HFFc6 (cell line): Measurements from ENCODE around the gene UVRAG. TPM values are rescaled to one million over a fixed set of nuclear protein-coding genes. Genes with fewer than 3 reads are reported as not detected.
"Not testable (repeated sequence)": the region's sequence is repeated elsewhere in the genome, so short reads cannot be mapped to it uniquely, and the experiment has no call there.

ENCODE experiments used
- DNase-seq: peaks from one replicate; pipeline ENCODE4 v3.0.0-alpha.2; 2018
- H3K27ac Mint-ChIP-seq: 2 replicates; pipeline ENCODE4 v1.8.0; 2020; ENCODE audit warnings: mild to moderate bottlenecking, mixed read lengths
- H3K27me3 Mint-ChIP-seq: 2 replicates; pipeline ENCODE4 v1.8.0; 2021; ENCODE audit warnings: mild to moderate bottlenecking, moderate library complexity, mixed read lengths; ENCODE audit not compliant: insufficient read depth
- H3K36me3 Mint-ChIP-seq: 2 replicates; pipeline ENCODE4 v1.8.0; 2021; ENCODE audit warnings: low read depth, mixed read lengths
- H3K4me1 Mint-ChIP-seq: 2 replicates; pipeline ENCODE4 v1.8.0; 2020; ENCODE audit warnings: low read depth, mixed read lengths
- H3K4me3 Mint-ChIP-seq: 2 replicates; pipeline ENCODE4 v1.8.0; 2020; ENCODE audit warnings: mild to moderate bottlenecking, moderate library complexity, mixed read lengths
- H3K9me3 Mint-ChIP-seq: 2 replicates; pipeline ENCODE4 v1.8.0; 2020; ENCODE audit warnings: mild to moderate bottlenecking, mixed read lengths
- total RNA-seq, 6 experiments: library from RNA; stranded (reverse); fragmentation: NEBNext Ultra II Directional; extraction: Animal tissue kit (Norgen Biotek cat#: 25700); gene quantifications; 2 replicates in 1 of 6; 3 replicates in 5 of 6; pipeline ENCODE4 v1.2.3, GENCODE V29; 2021
- TF ChIP-seq, protein P1 (sequence below): fragments of 200-600 bp; sonication (generic); IDR thresholded peaks from 2 replicates; pipeline ENCODE4 v1.5.0; 2021; ENCODE audit warnings: antibody characterized with exemption, mild to moderate bottlenecking

UVRAG gene
- total RNA-seq, 6 experiments from 2014 or later = 9.4 to 12.9 (median 10.7) TPM

DNA sequence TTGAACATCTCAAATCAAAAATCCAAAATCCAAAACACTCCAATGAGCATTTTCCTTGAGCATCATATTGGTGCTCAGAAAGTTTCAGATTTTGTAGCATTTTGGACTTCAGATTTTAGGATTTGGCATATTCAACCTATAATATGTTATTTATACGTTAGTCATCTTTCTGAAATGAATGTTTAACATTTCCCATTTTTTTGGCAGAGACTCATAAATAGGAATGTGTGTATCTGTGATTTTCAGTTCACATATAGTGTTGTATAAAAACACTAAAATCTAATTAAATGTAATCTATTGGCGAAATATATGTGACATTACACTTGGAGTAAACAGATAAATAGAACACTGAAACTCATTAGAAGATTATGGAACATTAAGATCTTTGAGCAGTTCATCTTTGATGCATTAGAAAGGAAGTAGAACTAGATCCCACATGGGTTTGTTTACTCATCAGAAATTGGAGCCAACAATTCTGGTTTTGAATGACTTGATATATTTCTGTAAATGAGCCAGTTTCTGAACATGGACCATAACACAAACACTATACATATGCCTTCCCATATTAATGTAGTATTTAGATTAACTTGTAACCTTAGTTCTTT lies 153.1 kb downstream of the UVRAG start:
- H3K27ac Mint-ChIP-seq = peak overlapping the region; percentile 10; the same call in 1 of the 2 replicates

DNA sequence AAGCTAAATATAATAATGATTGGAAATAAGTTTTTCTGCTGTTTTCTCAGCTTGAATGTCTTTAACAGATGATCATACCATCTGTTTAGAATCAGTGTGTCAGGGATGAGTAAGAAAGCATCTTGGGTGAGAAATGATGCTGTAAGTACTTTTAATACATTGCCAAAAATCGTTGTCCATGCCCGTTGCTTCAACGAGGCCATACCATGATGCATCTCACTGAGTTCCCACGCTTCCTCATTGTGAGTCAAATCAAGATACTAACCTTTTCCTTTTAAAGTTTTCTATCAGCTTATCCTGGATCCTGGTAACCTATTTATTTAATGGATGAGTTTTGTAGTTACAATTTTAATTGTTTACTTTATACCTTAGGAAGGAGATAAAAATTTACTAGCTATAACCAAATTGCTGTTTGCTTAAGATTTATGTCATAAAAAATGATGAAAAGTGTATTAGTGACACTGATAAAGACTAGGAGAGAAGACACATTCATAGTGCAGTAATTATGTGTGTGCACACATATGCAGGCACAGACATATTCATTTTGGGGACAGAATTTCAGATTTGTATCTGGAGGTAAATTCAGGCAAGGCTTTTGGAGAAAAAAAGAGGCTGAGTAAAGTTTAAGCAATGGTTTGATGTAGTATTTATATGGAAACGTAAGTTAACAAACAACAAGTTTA lies 154.8 kb downstream of the UVRAG start:
- peaks cover 49% of the 10 kb centered on the region for H3K4me1 Mint-ChIP-seq
- peaks cover 44% of the 10 kb centered on the region for H3K36me3 Mint-ChIP-seq
- peak overlapping the region; percentile 80 for H3K27ac Mint-ChIP-seq
- TF ChIP-seq, protein P1, sequence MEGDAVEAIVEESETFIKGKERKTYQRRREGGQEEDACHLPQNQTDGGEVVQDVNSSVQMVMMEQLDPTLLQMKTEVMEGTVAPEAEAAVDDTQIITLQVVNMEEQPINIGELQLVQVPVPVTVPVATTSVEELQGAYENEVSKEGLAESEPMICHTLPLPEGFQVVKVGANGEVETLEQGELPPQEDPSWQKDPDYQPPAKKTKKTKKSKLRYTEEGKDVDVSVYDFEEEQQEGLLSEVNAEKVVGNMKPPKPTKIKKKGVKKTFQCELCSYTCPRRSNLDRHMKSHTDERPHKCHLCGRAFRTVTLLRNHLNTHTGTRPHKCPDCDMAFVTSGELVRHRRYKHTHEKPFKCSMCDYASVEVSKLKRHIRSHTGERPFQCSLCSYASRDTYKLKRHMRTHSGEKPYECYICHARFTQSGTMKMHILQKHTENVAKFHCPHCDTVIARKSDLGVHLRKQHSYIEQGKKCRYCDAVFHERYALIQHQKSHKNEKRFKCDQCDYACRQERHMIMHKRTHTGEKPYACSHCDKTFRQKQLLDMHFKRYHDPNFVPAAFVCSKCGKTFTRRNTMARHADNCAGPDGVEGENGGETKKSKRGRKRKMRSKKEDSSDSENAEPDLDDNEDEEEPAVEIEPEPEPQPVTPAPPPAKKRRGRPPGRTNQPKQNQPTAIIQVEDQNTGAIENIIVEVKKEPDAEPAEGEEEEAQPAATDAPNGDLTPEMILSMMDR = no peak
- no peaks in the 10 kb centered on the region for H3K27me3 Mint-ChIP-seq
- peak overlapping the region; percentile 20; the same call in 1 of the 2 replicates for H3K4me3 Mint-ChIP-seq
- DNase-seq = peak; percentile 84
- H3K9me3 Mint-ChIP-seq = peaks cover 20% of the 10 kb centered on the region

More for the DNA sequence above, 153.1 kb downstream of the UVRAG start:
- Mint-ChIP-seq H3K27me3 (no peaks in the 10 kb centered on the region), H3K9me3 (peaks cover 12% of the 10 kb centered on the region), H3K4me1 (peaks cover 49% of the 10 kb centered on the region), H3K4me3 (no peak overlapping the region), H3K36me3 (peaks cover 40% of the 10 kb centered on the region)
- no peak for DNase-seq
- TF ChIP-seq, protein P1 = no peak

DNA sequence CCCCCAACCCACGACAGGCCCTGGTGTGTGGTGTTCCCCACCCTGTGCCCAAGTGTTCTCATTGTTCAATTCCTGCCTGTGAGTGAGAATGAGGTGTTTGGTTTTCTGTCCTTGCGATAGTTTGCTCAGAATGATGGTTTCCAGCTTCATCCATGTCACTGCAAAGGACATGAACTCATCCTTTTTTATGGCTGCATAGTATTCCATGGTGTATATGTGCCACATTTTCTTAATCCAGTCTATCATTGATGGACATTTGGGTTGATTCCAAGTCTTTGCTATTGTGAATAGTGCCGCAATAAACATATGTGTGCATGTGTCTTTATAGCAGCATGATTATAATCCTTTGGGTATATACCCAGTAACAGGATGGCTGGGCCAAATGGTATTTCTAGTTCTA lies 158.7 kb downstream of the UVRAG start:
- Mint-ChIP-seq H3K4me1 (peaks cover 21% of the 10 kb centered on the region), H3K36me3 (peaks cover 54% of the 10 kb centered on the region), H3K9me3 (peaks cover 26% of the 10 kb centered on the region)
- not testable (repeated sequence) for DNase-seq, H3K27me3 Mint-ChIP-seq, H3K27ac Mint-ChIP-seq, H3K4me3 Mint-ChIP-seq

DNA sequence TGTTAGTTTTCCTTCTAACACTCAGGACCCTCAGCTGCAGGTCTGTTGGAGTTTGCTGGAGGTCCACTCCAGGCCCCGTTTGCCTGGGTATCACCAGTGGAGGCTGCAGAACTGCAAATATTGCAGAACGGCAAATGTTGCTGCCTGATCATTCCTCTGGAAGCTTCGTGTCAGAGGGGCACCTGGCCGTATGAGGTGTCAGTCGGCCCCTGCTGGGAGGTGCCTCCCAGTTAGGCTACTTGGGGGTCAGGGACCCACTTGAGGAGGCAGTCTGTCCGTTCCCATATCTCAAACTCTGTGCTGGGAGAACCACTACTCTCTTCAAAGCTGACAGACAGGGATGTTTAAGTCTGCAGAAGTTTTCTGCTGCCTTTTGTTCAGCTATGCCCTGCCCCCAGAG lies 164.1 kb downstream of the UVRAG start:
- H3K36me3 Mint-ChIP-seq = peaks cover 16% of the 10 kb centered on the region; the same call in 1 of the 2 replicates
- DNase-seq, H3K27ac Mint-ChIP-seq, H3K4me3 Mint-ChIP-seq, H3K4me1 Mint-ChIP-seq, H3K9me3 Mint-ChIP-seq, H3K27me3 Mint-ChIP-seq: not testable (repeated sequence)

DNA sequence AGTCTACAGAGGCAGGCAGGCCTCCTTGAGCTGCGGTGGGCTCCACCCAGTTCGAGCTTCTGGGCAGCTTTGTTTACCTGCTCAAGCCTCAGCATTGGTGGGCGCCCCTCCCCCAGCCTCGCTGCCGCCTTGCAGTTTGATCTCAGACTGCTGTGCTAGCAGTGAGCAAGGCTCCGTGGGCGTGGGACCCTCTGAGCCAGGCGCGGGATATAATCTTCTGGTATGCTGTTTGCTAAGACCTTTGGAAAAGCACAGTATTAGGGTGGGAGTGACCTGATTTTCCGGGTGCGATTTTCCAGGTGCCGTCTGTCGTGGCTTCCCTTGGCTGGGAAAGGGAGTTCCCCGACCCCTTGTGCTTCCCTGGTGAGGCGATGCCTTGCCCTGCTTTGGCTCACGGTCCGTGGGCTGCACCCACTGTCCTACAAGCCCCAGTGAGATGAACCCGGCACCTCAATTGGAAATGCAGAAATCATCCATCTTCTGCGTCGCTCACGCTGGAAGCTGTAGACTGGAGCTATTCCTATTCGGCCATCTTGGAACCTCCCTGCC lies 164.5 kb downstream of the UVRAG start:
- not testable (repeated sequence) for H3K27me3 Mint-ChIP-seq, DNase-seq, H3K9me3 Mint-ChIP-seq, H3K4me1 Mint-ChIP-seq, H3K27ac Mint-ChIP-seq, H3K4me3 Mint-ChIP-seq
- H3K36me3 Mint-ChIP-seq = peaks cover 19% of the 10 kb centered on the region; the same call in 1 of the 2 replicates

DNA sequence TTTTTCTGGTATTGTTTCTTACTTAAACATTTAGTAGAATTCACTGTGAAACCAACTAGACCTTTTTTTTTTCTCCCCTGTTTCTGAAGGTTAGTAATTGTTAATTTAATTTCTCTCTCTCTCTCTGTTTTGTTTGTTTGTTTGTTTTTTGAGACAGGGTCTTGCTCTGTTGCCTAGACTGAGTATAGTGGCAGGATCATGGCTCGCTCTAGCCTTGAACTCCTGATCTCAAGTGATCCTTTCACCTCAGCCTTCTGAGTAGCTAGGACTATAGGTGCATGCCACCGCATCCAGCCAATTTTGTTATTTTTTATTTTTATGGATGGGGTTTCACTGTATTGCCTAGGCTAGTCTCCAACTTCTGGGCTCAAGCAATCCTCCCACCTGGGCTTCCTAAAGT lies 165.0 kb downstream of the UVRAG start:
- no peaks in the 10 kb centered on the region for H3K4me1 Mint-ChIP-seq
- TF ChIP-seq, protein P1 = no peak
- peaks cover 16% of the 10 kb centered on the region; the same call in 1 of the 2 replicates for H3K36me3 Mint-ChIP-seq
- no peak for DNase-seq
- H3K4me3 Mint-ChIP-seq = no peak overlapping the region
- peaks cover 5% of the 10 kb centered on the region; the same call in 1 of the 2 replicates for H3K9me3 Mint-ChIP-seq
- no peaks in the 10 kb centered on the region; the same call in 1 of the 2 replicates for H3K27me3 Mint-ChIP-seq
- no peak overlapping the region for H3K27ac Mint-ChIP-seq

DNA sequence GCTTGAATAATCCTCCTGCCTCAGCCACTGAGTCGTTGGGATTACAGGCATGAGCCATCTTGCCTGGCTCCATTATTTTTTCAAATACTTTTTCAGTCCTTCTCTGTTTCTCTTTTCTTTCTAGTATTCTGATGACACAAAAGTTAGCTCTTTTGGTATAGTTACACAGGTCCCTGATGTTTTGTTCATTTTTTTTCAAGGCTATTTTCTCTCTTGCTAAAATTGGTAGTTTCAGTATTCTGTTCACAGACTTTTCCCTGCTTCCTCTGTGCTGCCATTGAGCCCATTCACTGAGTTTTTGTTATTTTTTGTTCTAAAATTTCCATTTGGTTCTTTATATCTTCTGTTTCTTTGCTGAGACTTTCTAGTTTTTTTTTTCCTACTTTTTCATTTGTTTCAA lies 166.5 kb downstream of the UVRAG start:
- no peak for DNase-seq
- H3K9me3 Mint-ChIP-seq = no peaks in the 10 kb centered on the region
- TF ChIP-seq, protein P1 = no peak
- no peak overlapping the region for H3K27ac Mint-ChIP-seq
- H3K36me3 Mint-ChIP-seq = peaks cover 9% of the 10 kb centered on the region; the same call in 1 of the 2 replicates
- no peaks in the 10 kb centered on the region for H3K4me1 Mint-ChIP-seq
- H3K4me3 Mint-ChIP-seq = no peak overlapping the region
- no peaks in the 10 kb centered on the region for H3K27me3 Mint-ChIP-seq
